HCT116 (cell line): ENCODE data around the gene NEUROD1. TPM values are rescaled to one million over a fixed set of nuclear protein-coding genes. Genes with fewer than 3 reads are reported as not detected.
A peak's percentile ranks its signal among the peaks of the same experiment; 100 is the strongest.

Experiments
- ATAC-seq: fragments of 200-7000 bp; cut with Tn5 transposase; 2 replicates; pipeline ENCODE4 v1.9.1; 2020; ENCODE audit warnings: mild to moderate bottlenecking, moderate library complexity
- BruUV-seq: library from RNA; stranded (reverse); fragments of 400-500 nt; replicated peaks from 2 replicates; lab custom pipeline; 2021; lab: Mats Ljungman, UMichigan
- CTCF ChIA-PET: fragments of 300-600 bp; sonication (Branson Sonifier 250); formaldehyde crosslinking; loops from one replicate; lab custom pipeline; 2021; ENCODE audit warnings: antibody characterized with exemption; lab: Charles Lee
- POLR2A ChIA-PET: fragments of 300-600, 350-600 bp; sonication (Branson Sonifier 250); formaldehyde crosslinking; loops from one replicate; lab custom pipeline; 2021; ENCODE audit warnings: antibody characterized with exemption; lab: Charles Lee
- RAD21 ChIA-PET, 2 experiments: fragments of 300-600 bp; sonication (Branson Sonifier 250); formaldehyde crosslinking; loops; one replicate each; lab custom pipeline; 2023; ENCODE audit warnings: low total read pairs in 2 of 2; ENCODE audit not compliant: uncharacterized antibody in 2 of 2, unreplicated experiment in 2 of 2, low non-redundant PET in 1 of 2; lab: Charles Lee
- DNase-seq: peaks from one replicate; pipeline ENCODE4 v3.0.0-alpha.2; 2010; ENCODE audit warnings: low read depth, low spot score
- H2AFZ ChIP-seq: fragments of 200-600 bp; shearing (Covaris generic), sonication (generic); 2 replicates; pipeline ENCODE4 v1.6.1; 2017; ENCODE audit warnings: low read depth, mixed run types, mixed read lengths, antibody characterized with exemption, low read length; ENCODE audit not compliant: poor library complexity, severe bottlenecking
- H3K27ac ChIP-seq: 2 replicates; pipeline ENCODE4 v1.5.1; 2012; ENCODE audit warnings: low read depth, low read length
- H3K27me3 ChIP-seq: fragments of 200-600 bp; sonication (generic); 2 replicates; pipeline ENCODE4 v1.6.1; 2016; ENCODE audit warnings: mixed run types, low read length, mixed read lengths; ENCODE audit not compliant: insufficient read depth
- H3K36me3 ChIP-seq, 2 experiments: fragments of 200-500 bp in 1 of 2; fragments of 200-600 bp in 1 of 2; sonication (Bioruptor generic) in 1 of 2; sonication (generic) in 1 of 2; 2 replicates each; pipeline versions ENCODE4 v1.5.1 to v1.6.1; 2014 to 2016; ENCODE audit warnings: low read length in 2 of 2, inconsistent platforms in 1 of 2, mixed read lengths in 1 of 2, mixed run types in 1 of 2; ENCODE audit not compliant: insufficient read depth in 2 of 2, control insufficient read depth in 1 of 2
- H3K4me1 ChIP-seq, 2 experiments: fragments of 200-600 bp in 1 of 2; sonication (generic) in 1 of 2; 2 replicates each; pipeline versions ENCODE4 v1.5.1 to v1.6.1; 2012 to 2017; ENCODE audit warnings: low read length in 2 of 2, inconsistent platforms in 1 of 2, mild to moderate bottlenecking in 1 of 2, mixed read lengths in 1 of 2, mixed run types in 1 of 2, moderate library complexity in 1 of 2; ENCODE audit not compliant: insufficient read depth in 2 of 2, control insufficient read depth in 1 of 2
- H3K4me2 ChIP-seq: fragments of 200-600 bp; sonication (generic); 2 replicates; pipeline ENCODE4 v1.6.1; 2017; ENCODE audit warnings: mixed run types, low read length, mixed read lengths
- H3K4me3 ChIP-seq, 2 experiments: fragments of 200-600 bp in 1 of 2; sonication (generic) in 1 of 2; replicated peaks in 1 of 2; 2 replicates each; pipeline ENCODE4 v1.5.1; 2011 to 2016; ENCODE audit warnings: low read length in 2 of 2, control low read depth in 1 of 2, low read depth in 1 of 2, mild to moderate bottlenecking in 1 of 2, mixed read lengths in 1 of 2, mixed run types in 1 of 2
- H3K79me2 ChIP-seq: fragments of 200-600 bp; sonication (generic); 2 replicates; pipeline ENCODE4 v1.6.1; 2017; ENCODE audit warnings: mild to moderate bottlenecking, mixed run types, low read length, moderate library complexity, mixed read lengths; ENCODE audit not compliant: insufficient read depth
- H3K9ac ChIP-seq: fragments of 200-600 bp; sonication (generic); 2 replicates; pipeline ENCODE4 v1.6.1; 2016; ENCODE audit warnings: low read length, mixed read lengths
- H3K9me2 ChIP-seq: fragments of 200-600 bp; sonication (generic), shearing (Covaris generic); 2 replicates; pipeline ENCODE4 v1.6.1; 2017; ENCODE audit warnings: mixed run types, mild to moderate bottlenecking, moderate library complexity; ENCODE audit not compliant: insufficient read depth
- H3K9me3 ChIP-seq, 2 experiments: fragments of 200-500 bp in 1 of 2; fragments of 200-600 bp in 1 of 2; sonication (Bioruptor generic) in 1 of 2; sonication (generic) in 1 of 2; 2 replicates each; pipeline ENCODE4 v1.6.1; 2014 to 2017; ENCODE audit warnings: low read length in 2 of 2, mixed read lengths in 2 of 2, inconsistent platforms in 1 of 2, low read depth in 1 of 2, mild to moderate bottlenecking in 1 of 2, mixed run types in 1 of 2, moderate library complexity in 1 of 2; ENCODE audit not compliant: control insufficient read depth in 1 of 2, insufficient read depth in 1 of 2
- H4K20me1 ChIP-seq: fragments of 200-600 bp; sonication (generic), shearing (Covaris generic); 2 replicates; pipeline ENCODE4 v1.6.1; 2017; ENCODE audit warnings: mixed run types, mild to moderate bottlenecking, moderate library complexity; ENCODE audit not compliant: insufficient read depth
- ATF3 ChIP-seq: IDR thresholded peaks from 2 replicates; pipeline ENCODE4 v1.6.1; 2012
- CBX3 ChIP-seq: IDR thresholded peaks from 2 replicates; pipeline ENCODE4 v1.6.1; 2012; ENCODE audit warnings: low read depth
- EGR1 ChIP-seq: IDR thresholded peaks from 2 replicates; pipeline ENCODE4 v1.6.1; 2012; ENCODE audit warnings: low read depth
- ELF1 ChIP-seq: IDR thresholded peaks from 2 replicates; pipeline ENCODE4 v1.6.1; 2012; ENCODE audit warnings: low read depth, borderline replicate concordance
- POLR2A ChIP-seq: IDR thresholded peaks from 2 replicates; pipeline ENCODE4 v1.7.0; 2011; ENCODE audit warnings: borderline replicate concordance; ENCODE audit not compliant: insufficient read depth, insufficient read length; ENCODE audit errors: extremely low read depth
- REST ChIP-seq: IDR thresholded peaks from 2 replicates; pipeline ENCODE4 v1.6.1; 2012; ENCODE audit warnings: low read depth
- SIN3A ChIP-seq: IDR thresholded peaks from 2 replicates; pipeline ENCODE4 v1.6.1; 2012; ENCODE audit warnings: low read depth
- SP1 ChIP-seq: IDR thresholded peaks from 2 replicates; pipeline ENCODE4 v1.6.1; 2012; ENCODE audit warnings: low read depth
- YY1 ChIP-seq: IDR thresholded peaks from 2 replicates; pipeline ENCODE4 v1.6.1; 2011; ENCODE audit warnings: low read length, low read depth, moderate library complexity, mild to moderate bottlenecking; ENCODE audit not compliant: insufficient replicate concordance; ENCODE audit errors: extremely low read depth
- ZBTB33 ChIP-seq: IDR thresholded peaks from 2 replicates; pipeline ENCODE4 v1.6.1; 2011; ENCODE audit warnings: mild to moderate bottlenecking, low read length, moderate library complexity; ENCODE audit not compliant: insufficient replicate concordance; ENCODE audit errors: extremely low read depth
- intact Hi-C: fragments of 100-400 bp; cut with micrococcal nuclease; formaldehyde crosslinking; loops from 2 replicates; pipeline ENCODE4 v1.10.0; 2022
- total RNA-seq: library from RNA; stranded (reverse); gene quantifications from one replicate; pipeline ENCODE4 v1.2.1, GENCODE V29; 2021; ENCODE audit not compliant: unreplicated experiment

Gene NEUROD1
- total RNA-seq, 1 experiment from 2014 or later: not detected

GRCh38 chr2:181678861-181679543 is 1.3 kb downstream of the NEUROD1 start:
- ChIA-PET POLR2A (no interaction called here), RAD21 (no interaction called here), CTCF (interaction anchor here (1.2 kb wide), 1 partner anchor 36 kb away, joined by 4 read pairs; no protein-coding TSS in a partner anchor)
- H3K9me2 ChIP-seq: no peaks in the 10 kb centered on the region
- intact Hi-C loops: no loop called here
- peaks cover 0 to 10% of the 10 kb centered on the region in 2 experiments; a peak in 2 of 4 replicates for H3K4me1 ChIP-seq
- no peaks in the 10 kb centered on the region for H3K79me2 ChIP-seq
- H3K27me3 ChIP-seq: peaks cover 14% of the 10 kb centered on the region; the same call in 1 of the 2 replicates
- H3K9me3 ChIP-seq: no peaks in the 10 kb centered on the region
- no peak overlapping the region for H3K4me2 ChIP-seq
- ATAC-seq (no peak), DNase-seq (no peak)
- no peak overlapping the region for H3K27ac ChIP-seq
- BruUV-seq: no TSS peak
- no peak overlapping the region for H3K4me3 ChIP-seq
- H3K9ac ChIP-seq: no peak overlapping the region
- H2AFZ ChIP-seq: no peak overlapping the region
- no peaks in the 10 kb centered on the region for H3K36me3 ChIP-seq
- no peaks in the 10 kb centered on the region for H4K20me1 ChIP-seq
- TF ChIP-seq SIN3A (no peak), EGR1 (no peak), YY1 (no peak), ATF3 (no peak), POLR2A (no peak), ELF1 (no peak), CBX3 (no peak)

GRCh38 chr2:181677912-181678586 is 2.3 kb downstream of the NEUROD1 start:
- Histone ChIP-seq H3K79me2 (no peaks in the 10 kb centered on the region), H3K4me3 (no peak overlapping the region), H4K20me1 (no peaks in the 10 kb centered on the region), H3K27ac (no peak overlapping the region), H3K4me2 (no peak overlapping the region), H3K36me3 (no peaks in the 10 kb centered on the region), H3K27me3 (peaks cover 11% of the 10 kb centered on the region; the same call in 1 of the 2 replicates), H3K9me2 (no peaks in the 10 kb centered on the region), H2AFZ (no peak overlapping the region), H3K9me3 (no peaks in the 10 kb centered on the region), H3K9ac (no peak overlapping the region), H3K4me1 (0 out of 4 replicates have a peak, but pooled peaks cover 0 to under 1% of the 10 kb centered on the region in 2 experiments)
- no TSS peak for BruUV-seq
- ChIA-PET POLR2A (no interaction called here), CTCF (interaction anchor here (1.2 kb wide), 1 partner anchor 37 kb away, joined by 4 read pairs; no protein-coding TSS in a partner anchor), RAD21 (no interaction called here)
- ATAC-seq (no peak), DNase-seq (no peak)
- intact Hi-C loops: no loop called here
- TF ChIP-seq ZBTB33: no peak
- no peak for TF ChIP-seq SP1
- peak; percentile 87 for TF ChIP-seq REST
